T-cell (primary cell): Measurements from ENCODE around the gene PLCG2. TPM values are rescaled to one million over a fixed set of nuclear protein-coding genes. Genes with fewer than 3 reads are reported as not detected.
"Not testable (repeated sequence)": the region's sequence is repeated elsewhere in the genome, so short reads cannot be mapped to it uniquely, and the experiment has no call there.

Experiments
- ATAC-seq, 4 experiments: fragments of 200-7000 bp in 3 of 4; fragments of 150-1000 bp in 1 of 4; cut with Tn5 transposase; replicated peaks in 1 of 4; 1 replicate in 3 of 4; 2 replicates in 1 of 4; pipeline ENCODE4 v1.10.0; 2021; ENCODE audit warnings: moderate library complexity in 3 of 4, mild to moderate bottlenecking in 2 of 4, moderate number of reproducible peaks in 1 of 4
- CTCF ChIA-PET, 2 donors: fragments of 300-600 bp; sonication (Branson Sonifier 250); formaldehyde crosslinking; loops; one replicate each; lab custom pipeline; 2022; ENCODE audit warnings: antibody characterized with exemption in 2 of 2; lab: Charles Lee
- POLR2A ChIA-PET, 2 donors: fragments of 300-600 bp; sonication (Branson Sonifier 250); formaldehyde crosslinking; loops; one replicate each; lab custom pipeline; 2022; ENCODE audit warnings: antibody characterized with exemption in 2 of 2; lab: Charles Lee
- DNase-seq, 35 experiments: peaks; one replicate each; pipeline versions ENCODE4 v3.0.0 to v3.0.0-alpha.2; 2013 to 2023
- H3K27ac ChIP-seq: one replicate; pipeline ENCODE4 v1.5.1; 2013; ENCODE audit warnings: low read length
- H3K27me3 ChIP-seq, 2 experiments: replicated peaks in 1 of 2; 1 replicate in 1 of 2; 2 replicates in 1 of 2; pipeline versions ENCODE4 v1.6.1 to v1.7.0; 2013; ENCODE audit warnings: low read length in 1 of 2, mixed read lengths in 1 of 2; ENCODE audit not compliant: control insufficient read depth in 2 of 2, insufficient read depth in 2 of 2; ENCODE audit errors: extremely low read depth in 1 of 2
- H3K36me3 ChIP-seq, 2 donors: 1 replicate in 1 of 2; 2 replicates in 1 of 2; pipeline versions ENCODE4 v1.6.1 to v1.7.0; 2013; ENCODE audit warnings: low read length in 1 of 2; ENCODE audit not compliant: control insufficient read depth in 2 of 2, insufficient read depth in 1 of 2; ENCODE audit errors: extremely low read depth in 1 of 2
- H3K4me1 ChIP-seq, 2 experiments: 1 replicate in 1 of 2; 2 replicates in 1 of 2; pipeline versions ENCODE4 v1.6.1 to v1.7.0; 2013; ENCODE audit warnings: low read length in 2 of 2, mixed read lengths in 1 of 2; ENCODE audit not compliant: insufficient read depth in 2 of 2, control insufficient read depth in 1 of 2; ENCODE audit errors: extremely low read depth in 1 of 2
- H3K4me3 ChIP-seq, 2 donors: 1 replicate in 1 of 2; 2 replicates in 1 of 2; pipeline versions ENCODE4 v1.5.1 to v1.7.0; 2013; ENCODE audit warnings: mild to moderate bottlenecking in 2 of 2, low read length in 1 of 2, moderate library complexity in 1 of 2; ENCODE audit not compliant: control insufficient read depth in 1 of 2; ENCODE audit errors: extremely low read depth in 1 of 2
- H3K9me3 ChIP-seq: 2 replicates; pipeline ENCODE4 v1.7.0; 2013
- H3K27ac Mint-ChIP-seq, 2 donors: one replicate each; pipeline ENCODE4 v1.8.0; 2020 to 2021; ENCODE audit warnings: mild to moderate bottlenecking in 2 of 2, mixed read lengths in 2 of 2
- H3K27me3 Mint-ChIP-seq, 2 donors: one replicate each; pipeline ENCODE4 v1.8.0; 2021 to 2022; ENCODE audit warnings: mixed read lengths in 2 of 2
- H3K36me3 Mint-ChIP-seq: one replicate; pipeline ENCODE4 v1.8.0; 2021; ENCODE audit warnings: mixed read lengths
- H3K4me1 Mint-ChIP-seq, 3 donors: one replicate each; pipeline ENCODE4 v1.8.0; 2020 to 2022; ENCODE audit warnings: mixed read lengths in 3 of 3, mild to moderate bottlenecking in 1 of 3
- H3K4me3 Mint-ChIP-seq, 3 donors: one replicate each; pipeline ENCODE4 v1.8.0; 2020 to 2022; ENCODE audit warnings: mild to moderate bottlenecking in 3 of 3, mixed read lengths in 3 of 3, moderate library complexity in 3 of 3
- H3K9me3 Mint-ChIP-seq, 3 donors: one replicate each; pipeline ENCODE4 v1.8.0; 2020 to 2022; ENCODE audit warnings: mixed read lengths in 3 of 3
- WGBS: methylation state at CpG from one replicate; pipeline ENCODE4 v1.1.5; 2013; ENCODE audit warnings: missing lambda C conversion rate; ENCODE audit not compliant: insufficient coverage; 5-methylcytosine and 5-hydroxymethylcytosine counted together
- total RNA-seq, 35 experiments: library from RNA in 6 of 35; stranded (reverse) in 6 of 35; fragments of 120-200 nt in 1 of 35; gene quantifications; one replicate each; pipeline versions ENCODE4 v1.2.1 to v1.2.4 and lab custom pipeline; 2013 to 2026

PLCG2 gene
- total RNA-seq, 5 donors from 2014 or later (not counting 1 experiment from before 2014, with no cell fraction given): 7.5 to 27.1 (median 12.1) TPM

GRCh38 chr16:81971853-81972252 lies 192.8 kb downstream of the PLCG2 start:
- Histone ChIP-seq H3K4me1 (no peaks in the 10 kb centered on the region), H3K4me3 (no peak overlapping the region), H3K9me3 (peaks cover 7% of the 10 kb centered on the region), H3K27ac (no peak overlapping the region), H3K36me3 (no peaks in the 10 kb centered on the region), H3K27me3 (peaks cover 0 to 9% of the 10 kb centered on the region in 2 experiments)
- H3K4me3 Mint-ChIP-seq: no peak overlapping the region
- H3K36me3 Mint-ChIP-seq: peaks cover 4% of the 10 kb centered on the region
- ATAC-seq: no peak
- no peak overlapping the region for H3K27ac Mint-ChIP-seq
- H3K4me1 Mint-ChIP-seq: no peaks in the 10 kb centered on the region
- ChIA-PET CTCF (no interaction called here), POLR2A (no interaction called here)
- peaks cover 7 to 24% of the 10 kb centered on the region in 2 donors for H3K27me3 Mint-ChIP-seq
- no peak for DNase-seq
- no CpG with 5 or more reads among the region's 1 CpG for WGBS
- H3K9me3 Mint-ChIP-seq: peaks cover 4 to 37% (median 30%) of the 10 kb centered on the region in 3 donors

DNA sequence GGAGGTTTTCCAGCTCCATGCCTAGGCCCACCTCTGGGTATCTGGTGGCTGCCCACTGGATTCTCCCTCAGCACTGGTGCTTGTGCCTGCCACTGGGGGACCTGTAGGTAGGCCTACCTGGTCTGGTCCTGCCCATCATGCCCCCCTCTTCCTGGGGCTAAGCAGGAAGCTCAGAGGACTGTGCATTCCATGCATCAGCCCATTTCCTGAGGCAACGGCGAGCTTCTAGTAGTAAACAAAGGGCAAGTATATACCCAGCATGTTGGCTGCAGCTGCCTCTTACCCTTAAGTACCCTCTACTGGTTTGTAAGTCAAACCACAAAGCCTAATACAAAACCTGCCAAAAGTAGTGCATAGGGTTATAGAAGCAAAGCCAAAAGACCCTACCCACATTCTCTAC lies 194.6 kb downstream of the PLCG2 start:
- ATAC-seq (no peak), DNase-seq (no peak)
- H3K27me3 Mint-ChIP-seq: peaks cover 11 to 27% of the 10 kb centered on the region in 2 donors
- H3K27ac Mint-ChIP-seq: no peak overlapping the region
- 60% methylated on average over 1 of the region's 2 CpGs for WGBS
- H3K4me1 Mint-ChIP-seq: no peaks in the 10 kb centered on the region
- ChIA-PET CTCF (no interaction called here), POLR2A (no interaction called here)
- Histone ChIP-seq H3K4me1 (no peaks in the 10 kb centered on the region), H3K27ac (no peak overlapping the region), H3K9me3 (peaks cover 7% of the 10 kb centered on the region), H3K27me3 (peaks cover 0 to 9% of the 10 kb centered on the region in 2 experiments), H3K4me3 (no peak overlapping the region), H3K36me3 (no peaks in the 10 kb centered on the region)
- H3K9me3 Mint-ChIP-seq: peaks cover 4 to 40% (median 30%) of the 10 kb centered on the region in 3 donors
- no peak overlapping the region for H3K4me3 Mint-ChIP-seq
- peaks cover 4% of the 10 kb centered on the region for H3K36me3 Mint-ChIP-seq

- Mint-ChIP-seq H3K27me3 (peaks cover 11 to 22% of the 10 kb centered on the region in 2 donors), H3K27ac (no peak overlapping the region), H3K9me3 (peaks cover 4 to 38% (median 30%) of the 10 kb centered on the region in 3 donors), H3K36me3 (peaks cover 4% of the 10 kb centered on the region), H3K4me1 (no peaks in the 10 kb centered on the region), H3K4me3 (no peak overlapping the region)
- Histone ChIP-seq H3K27me3 (peaks cover 0 to 9% of the 10 kb centered on the region in 2 experiments), H3K36me3 (no peaks in the 10 kb centered on the region), H3K27ac (no peak overlapping the region), H3K4me3 (no peak overlapping the region), H3K4me1 (no peaks in the 10 kb centered on the region), H3K9me3 (peaks cover 7% of the 10 kb centered on the region)
- CTCF ChIA-PET: no interaction called here
- no CpG with 5 or more reads among the region's 1 CpG for WGBS
- POLR2A ChIA-PET: no interaction called here
- ATAC-seq (no peak), DNase-seq (no peak)
Measured at GRCh38 chr16:81975637-81976036, 196.5 kb downstream of the PLCG2 start.

DNA sequence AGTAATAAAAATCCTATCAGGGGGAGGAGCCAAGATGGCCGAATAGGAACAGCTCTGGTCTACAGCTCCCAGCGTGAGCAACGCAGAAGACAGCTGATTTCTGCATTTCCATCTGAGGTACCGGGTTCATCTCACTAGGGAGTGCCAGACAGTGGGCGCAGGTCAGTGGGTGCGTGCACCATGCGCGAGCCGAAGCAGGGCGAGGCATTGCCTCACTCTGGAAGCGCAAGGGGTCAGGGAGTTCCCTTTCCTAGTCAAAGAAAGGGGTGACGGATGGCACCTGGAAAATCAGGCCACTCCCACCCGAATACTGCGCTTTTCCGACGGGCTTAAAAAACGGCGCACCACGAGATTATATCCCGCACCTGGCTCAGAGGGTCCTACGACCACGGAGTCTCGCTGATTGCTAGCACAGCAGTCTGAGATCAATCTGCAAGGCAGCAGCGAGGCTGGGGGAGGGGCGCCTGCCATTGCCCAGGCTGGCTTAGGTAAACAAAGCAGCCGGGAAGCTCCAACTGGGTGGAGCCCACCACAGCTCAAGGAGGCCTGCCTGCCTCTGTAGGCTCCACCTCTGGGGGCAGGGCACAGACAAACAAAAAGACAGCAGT lies 198.3 kb downstream of the PLCG2 start:
- H3K27ac ChIP-seq, H3K4me3 ChIP-seq, POLR2A ChIA-PET, H3K4me1 Mint-ChIP-seq, H3K4me3 Mint-ChIP-seq, H3K4me1 ChIP-seq, H3K36me3 ChIP-seq, H3K27me3 ChIP-seq, CTCF ChIA-PET, H3K27ac Mint-ChIP-seq, H3K9me3 ChIP-seq, ATAC-seq, DNase-seq, H3K36me3 Mint-ChIP-seq: not testable (repeated sequence)
- WGBS: 89% methylated on average over 14 of the region's 26 CpGs
- H3K9me3 Mint-ChIP-seq: peaks cover 0 to 26% (median 21%) of the 10 kb centered on the region in 3 donors
- peaks cover 11 to 18% of the 10 kb centered on the region in 2 donors for H3K27me3 Mint-ChIP-seq

GRCh38 chr16:81987121-81987520 lies 208.0 kb downstream of the PLCG2 start:
- Histone ChIP-seq H3K9me3 (no peaks in the 10 kb centered on the region), H3K4me3 (no peak overlapping the region), H3K4me1 (no peaks in the 10 kb centered on the region), H3K27ac (no peak overlapping the region), H3K36me3 (no peaks in the 10 kb centered on the region), H3K27me3 (peaks cover 3 to 6% of the 10 kb centered on the region in 2 experiments)
- CTCF ChIA-PET: no interaction called here
- Mint-ChIP-seq H3K4me1 (no peaks in the 10 kb centered on the region), H3K27ac (no peak overlapping the region), H3K9me3 (no peaks in the 10 kb centered on the region), H3K36me3 (no peaks in the 10 kb centered on the region), H3K27me3 (peaks cover 4% of the 10 kb centered on the region in 2 donors), H3K4me3 (no peak overlapping the region)
- POLR2A ChIA-PET: no interaction called here
- DNase-seq (no peak), ATAC-seq (no peak)
- 93% methylated on average over 6 of the region's 8 CpGs for WGBS

DNA sequence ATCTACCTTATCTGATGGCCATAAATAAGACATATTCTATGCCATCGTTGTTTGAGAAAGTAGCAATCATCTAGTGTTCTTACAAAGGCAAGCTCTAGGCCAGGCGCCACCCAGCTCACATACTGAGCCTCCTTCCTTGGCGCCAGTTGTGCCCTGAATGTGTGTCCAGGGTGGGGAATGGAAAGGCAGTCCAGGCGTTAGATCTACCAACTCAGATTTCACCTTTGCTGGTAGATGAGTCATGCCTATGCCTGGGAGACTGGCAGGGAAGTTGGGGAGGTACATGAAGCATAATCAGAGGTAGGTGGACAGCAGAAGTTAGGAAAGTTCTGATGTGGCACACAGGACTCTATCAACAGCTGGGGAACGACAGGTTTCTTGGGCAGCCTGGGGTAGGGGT lies 208.6 kb downstream of the PLCG2 start:
- no peaks in the 10 kb centered on the region for H3K4me1 Mint-ChIP-seq
- H3K27me3 Mint-ChIP-seq: peaks cover 4% of the 10 kb centered on the region in 2 donors
- Histone ChIP-seq H3K27me3 (peaks cover 3 to 6% of the 10 kb centered on the region in 2 experiments), H3K9me3 (no peaks in the 10 kb centered on the region), H3K4me1 (no peaks in the 10 kb centered on the region), H3K4me3 (no peak overlapping the region), H3K27ac (no peak overlapping the region), H3K36me3 (no peaks in the 10 kb centered on the region)
- H3K36me3 Mint-ChIP-seq: no peaks in the 10 kb centered on the region
- H3K4me3 Mint-ChIP-seq: no peak overlapping the region
- WGBS: 81% methylated on average over 3 of the region's 5 CpGs
- ChIA-PET CTCF (no interaction called here), POLR2A (no interaction called here)
- no peak overlapping the region for H3K27ac Mint-ChIP-seq
- H3K9me3 Mint-ChIP-seq: no peaks in the 10 kb centered on the region
- DNase-seq: no peak
- no peak for ATAC-seq
